Activated CD4-positive, alpha-beta T cell treated with anti-CD3 and anti-CD28 coated beads, Interleukin-2, amount 50 U/mL, for 24 hours (primary cell): ENCODE measurements around the gene RBM14.
A peak's percentile ranks its signal among the peaks of the same experiment; 100 is the strongest.
"Not testable (repeated sequence)": the region's sequence is repeated elsewhere in the genome, so short reads cannot be mapped to it uniquely, and the experiment has no call there.

ENCODE experiments used
- DNase-seq, 2 donors: peaks; one replicate each; pipeline ENCODE4 v3.0.0-alpha.2; 2020; ENCODE audit warnings: low read depth in 1 of 2, low spot score in 1 of 2

RBM14 gene

GRCh38 chr11:66636411-66636810 lies 20.0 kb downstream of the RBM14 start:
- DNase-seq, result no peak

GRCh38 chr11:66637557-66638176 lies 21.2 kb downstream of the RBM14 start:
- no peak for DNase-seq

GRCh38 chr11:66638177-66639065 lies 22.0 kb downstream of the RBM14 start, which contains the start of gene RBM4:
TSS of gene RBM4 (plus strand) at chr11:66638703. CDS start at chr11:66639712, 1,009 bp downstream.
- peak; percentile 76 to 98 for DNase-seq

GRCh38 chr11:66639066-66639813 lies 22.8 kb downstream of the RBM14 start:
- peak in 1 of 2 donors; percentile 21 for DNase-seq

- DNase-seq, result not testable (repeated sequence)
Observed at GRCh38 chr11:66639814-66640340, 23.4 kb downstream of the RBM14 start.

GRCh38 chr11:66641834-66642233 lies 25.4 kb downstream of the RBM14 start:
- DNase-seq, result no peak

- DNase-seq, result no peak
Observed at GRCh38 chr11:66643745-66644437, 27.5 kb downstream of the RBM14 start.

GRCh38 chr11:66646828-66647227 lies 30.4 kb downstream of the RBM14 start:
- no peak for DNase-seq

- no peak for DNase-seq
Observed at GRCh38 chr11:66649903-66650302, 33.5 kb downstream of the RBM14 start.

GRCh38 chr11:66651016-66651415 lies 34.6 kb downstream of the RBM14 start:
- no peak for DNase-seq

GRCh38 chr11:66652651-66653050 lies 36.2 kb downstream of the RBM14 start:
- no peak for DNase-seq

- DNase-seq, result no peak
Observed at GRCh38 chr11:66653123-66653522, 36.7 kb downstream of the RBM14 start.

GRCh38 chr11:66659763-66660162 lies 43.3 kb downstream of the RBM14 start:
- DNase-seq, result no peak

- no peak for DNase-seq
Observed at GRCh38 chr11:66663741-66664296, 47.4 kb downstream of the RBM14 start.

GRCh38 chr11:66665369-66665768 lies 48.9 kb downstream of the RBM14 start:
- DNase-seq, result no peak

GRCh38 chr11:66670816-66671215 lies 54.4 kb downstream of the RBM14 start:
- no peak for DNase-seq

GRCh38 chr11:66674964-66675602 lies 58.7 kb downstream of the RBM14 start:
- DNase-seq, result no peak

GRCh38 chr11:66676282-66676919 lies 60.0 kb downstream of the RBM14 start:
- no peak for DNase-seq
